GM21390 (cell line): ENCODE measurements around the gene SELL.
"Not testable (repeated sequence)": the region's sequence is repeated elsewhere in the genome, so short reads cannot be mapped to it uniquely, and the experiment has no call there.

Experiments used
- ATAC-seq: cut with Tn5 transposase; IDR thresholded peaks from one replicate; pipeline ENCODE4 v1.9.1; 2021; ENCODE audit not compliant: unreplicated experiment

Gene SELL

GRCh38 chr1:169707912-169708604 lies 3.4 kb downstream of the SELL start:
- ATAC-seq: no peak

- ATAC-seq: no peak
Measured at GRCh38 chr1:169704797-169705196, 6.6 kb downstream of the SELL start.

GRCh38 chr1:169701261-169702005 lies 10.0 kb downstream of the SELL start:
- no peak for ATAC-seq

- ATAC-seq: no peak
Measured at GRCh38 chr1:169699707-169700106, 11.7 kb downstream of the SELL start.

- no peak for ATAC-seq
Measured at GRCh38 chr1:169698976-169699375, 12.4 kb downstream of the SELL start.

GRCh38 chr1:169697755-169698154 lies 13.7 kb downstream of the SELL start:
- peak; percentile 56 for ATAC-seq

GRCh38 chr1:169696273-169697100 lies 14.9 kb downstream of the SELL start:
- ATAC-seq: no peak

GRCh38 chr1:169694304-169695075 lies 16.9 kb downstream of the SELL start:
- peak; percentile 38 for ATAC-seq

- peak; percentile 29 for ATAC-seq
Measured at GRCh38 chr1:169692756-169693460, 18.5 kb downstream of the SELL start.

GRCh38 chr1:169690489-169690888 lies 20.9 kb downstream of the SELL start:
- ATAC-seq: no peak

- ATAC-seq: peak; percentile 2
Measured at GRCh38 chr1:169689395-169689794, 22.0 kb downstream of the SELL start.

- ATAC-seq: not testable (repeated sequence)
Measured at GRCh38 chr1:169688377-169688776, 23.0 kb downstream of the SELL start.

- ATAC-seq: no peak
Measured at GRCh38 chr1:169683661-169684060, 27.8 kb downstream of the SELL start.

- ATAC-seq: not testable (repeated sequence)
Measured at GRCh38 chr1:169683168-169683567, 28.3 kb downstream of the SELL start.

GRCh38 chr1:169682071-169682470 lies 29.3 kb downstream of the SELL start:
- no peak for ATAC-seq

GRCh38 chr1:169681140-169681539 lies 30.3 kb downstream of the SELL start:
- peak; percentile 26 for ATAC-seq

- peak; percentile 70 for ATAC-seq
Measured at GRCh38 chr1:169680377-169681019, 30.9 kb downstream of the SELL start.

GRCh38 chr1:169679692-169680091 lies 31.7 kb downstream of the SELL start:
- no peak for ATAC-seq

- no peak for ATAC-seq
Measured at GRCh38 chr1:169676001-169676400, 35.4 kb downstream of the SELL start.

- no peak for ATAC-seq
Measured at GRCh38 chr1:169670836-169671235, 40.6 kb downstream of the SELL start.
